Testis (tissue), 2 donors: ENCODE data around the gene CIB1.

Source experiments
- CTCF ChIP-seq, 3 experiments: fragments of 450-650 bp in 2 of 3; fragments of 200-600 bp in 1 of 3; sonication (generic) in 1 of 3; IDR thresholded peaks; one replicate each; pipeline ENCODE4 v1.5.1; 2016 to 2019; ENCODE audit warnings: antibody characterized with exemption in 3 of 3, mild to moderate bottlenecking in 2 of 3, moderate library complexity in 1 of 3
- POLR2A ChIP-seq: fragments of 450-650 bp; IDR thresholded peaks from one replicate; pipeline ENCODE4 v1.6.1; 2017; ENCODE audit warnings: antibody characterized with exemption, mild to moderate bottlenecking, moderate library complexity

DNA sequence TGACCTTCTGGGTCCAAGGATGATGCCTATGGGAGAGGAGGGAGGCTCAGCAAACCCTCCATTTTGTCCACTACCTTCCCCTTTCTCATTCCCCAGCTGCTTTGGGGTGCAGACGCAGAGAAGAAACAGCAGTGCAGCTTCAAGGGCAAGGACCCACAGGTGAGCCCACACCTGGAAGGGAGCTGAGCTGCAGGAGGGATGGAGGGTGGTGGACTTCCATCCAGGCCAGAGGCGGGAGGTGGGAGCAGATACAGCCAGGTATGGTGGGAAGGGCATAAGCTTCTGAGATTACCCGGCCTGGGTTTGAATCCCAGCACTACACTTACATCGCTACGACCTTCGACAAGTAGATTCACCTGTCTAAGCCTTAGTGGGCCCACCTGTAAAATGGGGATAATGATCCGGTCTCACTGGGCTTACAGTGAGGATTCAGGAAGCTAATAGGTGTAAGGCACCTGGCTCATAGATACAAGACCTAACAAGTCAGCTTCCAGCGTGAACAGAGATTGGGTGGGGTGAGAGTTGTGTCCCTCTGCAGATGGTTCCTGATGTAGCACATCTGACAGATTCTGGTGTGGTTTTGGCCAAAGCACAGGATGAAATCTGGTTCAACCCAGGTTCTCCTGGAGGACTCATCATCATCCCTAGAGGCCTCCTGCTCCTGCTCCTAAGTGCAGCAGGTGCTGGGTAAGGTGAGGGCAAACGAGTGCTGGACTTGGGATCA, 15.9 kb downstream of the CIB1 start:
- TF ChIP-seq CTCF (IDR thresholded peaks at IDR 0.05): no peak
- no peak for TF ChIP-seq POLR2A
